GM23338 (cell line): ENCODE measurements around the gene ZBTB44. TPM values are rescaled to one million over a fixed set of nuclear protein-coding genes. Genes with fewer than 3 reads are reported as not detected.
A peak's percentile ranks its signal among the peaks of the same experiment; 100 is the strongest.

ENCODE experiments used
- ATAC-seq: fragments of 200-7000 bp; cut with Tn5 transposase; 3 replicates; pipeline ENCODE4 v1.9.1; 2020
- DNase-seq: peaks from one replicate; pipeline ENCODE4 v3.0.0-alpha.2; 2015; ENCODE audit warnings: low spot score
- H2AFZ ChIP-seq: fragments of 200-600 bp; sonication (generic); 2 replicates; pipeline ENCODE4 v1.8.0; 2016; ENCODE audit warnings: antibody characterized with exemption, mild to moderate bottlenecking, moderate library complexity
- H3F3A ChIP-seq: fragments of 200-600 bp; sonication (generic); replicated peaks from 2 replicates; pipeline ENCODE4 v1.8.0; 2017; ENCODE audit warnings: antibody characterized with exemption, mixed run types, low read depth
- H3K27ac ChIP-seq: fragments of 200-600 bp; sonication (generic); 2 replicates; pipeline ENCODE4 v1.6.1; 2016; ENCODE audit warnings: low read depth
- H3K27me3 ChIP-seq: fragments of 200-600 bp; sonication (generic); 2 replicates; pipeline ENCODE4 v1.8.0; 2016; ENCODE audit warnings: mild to moderate bottlenecking, mixed run types, moderate library complexity; ENCODE audit not compliant: insufficient read depth
- H3K36me3 ChIP-seq: fragments of 200-600 bp; sonication (generic); 2 replicates; pipeline ENCODE4 v1.8.0; 2016; ENCODE audit warnings: mild to moderate bottlenecking; ENCODE audit not compliant: insufficient read depth
- H3K4me1 ChIP-seq: fragments of 200-600 bp; sonication (generic); 2 replicates; pipeline ENCODE4 v1.8.0; 2016; ENCODE audit warnings: mild to moderate bottlenecking, moderate library complexity; ENCODE audit not compliant: insufficient read depth
- H3K4me2 ChIP-seq: fragments of 200-600 bp; sonication (generic); 2 replicates; pipeline ENCODE4 v1.7.1; 2017; ENCODE audit warnings: mixed run types
- H3K4me3 ChIP-seq: fragments of 200-600 bp; sonication (generic); 2 replicates; pipeline ENCODE4 v1.6.1; 2016; ENCODE audit warnings: mixed run types
- H3K79me2 ChIP-seq: fragments of 200-600 bp; sonication (generic); replicated peaks from 2 replicates; pipeline ENCODE4 v1.8.0; 2017; ENCODE audit warnings: mild to moderate bottlenecking; ENCODE audit not compliant: insufficient read depth
- H3K9me2 ChIP-seq: fragments of 200-600 bp; sonication (generic); 2 replicates; pipeline ENCODE4 v1.8.0; 2017; ENCODE audit not compliant: insufficient read depth
- H4K20me1 ChIP-seq: fragments of 200-600 bp; sonication (generic); replicated peaks from 2 replicates; pipeline ENCODE4 v1.8.0; 2017; ENCODE audit warnings: mild to moderate bottlenecking; ENCODE audit not compliant: insufficient read depth
- H3K27ac Mint-ChIP-seq: 2 replicates; pipeline ENCODE4 v1.8.0; 2020; ENCODE audit warnings: inconsistent platforms, mild to moderate bottlenecking, moderate library complexity, mixed read lengths
- H3K27me3 Mint-ChIP-seq: 3 replicates; pipeline ENCODE4 v1.8.0; 2022; ENCODE audit warnings: low read depth, mild to moderate bottlenecking, moderate library complexity, mixed read lengths, inconsistent platforms; ENCODE audit not compliant: insufficient read depth, poor library complexity
- H3K36me3 Mint-ChIP-seq: 3 replicates; pipeline ENCODE4 v1.8.0; 2021; ENCODE audit warnings: low read depth, mild to moderate bottlenecking, inconsistent platforms, moderate library complexity, mixed read lengths
- H3K4me1 Mint-ChIP-seq: 3 replicates; pipeline ENCODE4 v1.8.0; 2020; ENCODE audit warnings: mild to moderate bottlenecking, inconsistent platforms, mixed read lengths
- H3K4me3 Mint-ChIP-seq: 3 replicates; pipeline ENCODE4 v1.8.0; 2021; ENCODE audit warnings: moderate library complexity, mild to moderate bottlenecking, inconsistent platforms, mixed read lengths
- H3K9me3 Mint-ChIP-seq: 3 replicates; pipeline ENCODE4 v1.8.0; 2020; ENCODE audit warnings: moderate library complexity, mild to moderate bottlenecking, inconsistent platforms, mixed read lengths
- CTCF ChIP-seq, 2 experiments: fragments of 200-600 bp in 1 of 2; sonication (generic) in 1 of 2; conservative IDR thresholded peaks; 2 replicates each; pipeline versions ENCODE4 v1.5.1 to v1.6.1; 2016 to 2017; ENCODE audit warnings: antibody characterized with exemption in 2 of 2, low read depth in 2 of 2, mild to moderate bottlenecking in 2 of 2, moderate library complexity in 1 of 2
- ETS1 ChIP-seq: IDR thresholded peaks from 2 replicates; pipeline ENCODE4 v1.6.1; 2016; ENCODE audit warnings: antibody characterized with exemption
- EZH2 ChIP-seq: fragments of 200-600 bp; sonication (generic); IDR thresholded peaks from one replicate; pipeline ENCODE4 v1.8.0; 2017; ENCODE audit warnings: antibody characterized with exemption, mild to moderate bottlenecking, low read depth; ENCODE audit not compliant: unreplicated experiment
- EZH2phosphoT487 ChIP-seq: fragments of 200-600 bp; sonication (generic); IDR thresholded peaks from one replicate; pipeline ENCODE4 v1.8.1; 2018; ENCODE audit warnings: antibody characterized with exemption; ENCODE audit not compliant: unreplicated experiment
- JUNB ChIP-seq: IDR thresholded peaks from one replicate; pipeline ENCODE4 v1.6.1; 2016; ENCODE audit warnings: antibody characterized with exemption; ENCODE audit not compliant: unreplicated experiment
- NANOG ChIP-seq: IDR thresholded peaks from 2 replicates; pipeline ENCODE4 v1.6.1; 2016; ENCODE audit warnings: antibody characterized with exemption, borderline replicate concordance
- POLR2AphosphoS5 ChIP-seq: IDR thresholded peaks from 2 replicates; pipeline ENCODE4 v1.6.1; 2016; ENCODE audit warnings: antibody characterized with exemption, low read depth
- STAT1 ChIP-seq: IDR thresholded peaks from one replicate; pipeline ENCODE4 v1.6.1; 2016; ENCODE audit warnings: antibody characterized with exemption; ENCODE audit not compliant: unreplicated experiment
- ZNF114 ChIP-seq: fragments of 250-450 bp; sonication (Bioruptor Pico); IDR thresholded peaks from 2 replicates; pipeline ENCODE4 v1.5.0; 2020; ENCODE audit warnings: mild to moderate bottlenecking, moderate library complexity
- ZNF331 ChIP-seq: fragments of 250-450 bp; sonication (Bioruptor Pico); IDR thresholded peaks from 2 replicates; pipeline ENCODE4 v1.5.0; 2020; ENCODE audit warnings: low read depth, mild to moderate bottlenecking, moderate library complexity
- ZNF462 ChIP-seq: fragments of 250-450 bp; sonication (Bioruptor Pico); IDR thresholded peaks from 2 replicates; pipeline ENCODE4 v1.5.0; 2020; ENCODE audit warnings: mild to moderate bottlenecking, moderate library complexity
- polyA plus RNA-seq: library from polyadenylated mRNA; unstranded; fragments of >200 nt; fragmentation: Nextera tagmentation; extraction: Ambion mirVana; gene quantifications from 2 replicates; pipeline ENCODE4 v1.2.1, GENCODE V29; 2016
- total RNA-seq: library from RNA; depleted of rRNA; stranded (reverse); fragments of >200 nt; shearing (Covaris generic); gene quantifications from 2 replicates; pipeline ENCODE4 v1.2.3, GENCODE V29; 2014
- TF ChIP-seq, protein P1 (sequence below): IDR thresholded peaks from one replicate; pipeline ENCODE4 v1.6.1; 2018; ENCODE audit warnings: antibody characterized with exemption; ENCODE audit not compliant: unreplicated experiment

Gene ZBTB44
- total and polyA plus RNA-seq, 2 experiments from 2014 or later = 61.2 to 102 TPM

- Histone ChIP-seq H3K27me3 (no peaks in the 10 kb centered on the region), H4K20me1 (no peaks in the 10 kb centered on the region; the same call in none of the 2 replicates), H3K36me3 (no peaks in the 10 kb centered on the region), H3K4me3 (no peak overlapping the region), H3K4me1 (no peaks in the 10 kb centered on the region; the same call in 1 of the 2 replicates), H3F3A (no peaks in the 10 kb centered on the region), H2AFZ (no peak overlapping the region), H3K4me2 (no peak overlapping the region), H3K9me2 (no peaks in the 10 kb centered on the region), H3K27ac (peak overlapping the region; percentile 82), H3K79me2 (peaks cover 37% of the 10 kb centered on the region)
- DNase-seq (no peak), ATAC-seq (no peak)
- Mint-ChIP-seq H3K4me1 (peaks cover 22% of the 10 kb centered on the region), H3K27ac (no peak overlapping the region), H3K36me3 (peaks cover 3% of the 10 kb centered on the region; the same call in 2 of the 3 replicates), H3K27me3 (peaks cover 2% of the 10 kb centered on the region), H3K4me3 (no peak overlapping the region), H3K9me3 (no peaks in the 10 kb centered on the region)
- TF ChIP-seq ETS1 = no peak
- TF ChIP-seq EZH2 = no peak
- no peak for TF ChIP-seq POLR2AphosphoS5
- no peak for TF ChIP-seq ZNF462 (CRISPR knock-in tag)
- TF ChIP-seq, protein P1, sequence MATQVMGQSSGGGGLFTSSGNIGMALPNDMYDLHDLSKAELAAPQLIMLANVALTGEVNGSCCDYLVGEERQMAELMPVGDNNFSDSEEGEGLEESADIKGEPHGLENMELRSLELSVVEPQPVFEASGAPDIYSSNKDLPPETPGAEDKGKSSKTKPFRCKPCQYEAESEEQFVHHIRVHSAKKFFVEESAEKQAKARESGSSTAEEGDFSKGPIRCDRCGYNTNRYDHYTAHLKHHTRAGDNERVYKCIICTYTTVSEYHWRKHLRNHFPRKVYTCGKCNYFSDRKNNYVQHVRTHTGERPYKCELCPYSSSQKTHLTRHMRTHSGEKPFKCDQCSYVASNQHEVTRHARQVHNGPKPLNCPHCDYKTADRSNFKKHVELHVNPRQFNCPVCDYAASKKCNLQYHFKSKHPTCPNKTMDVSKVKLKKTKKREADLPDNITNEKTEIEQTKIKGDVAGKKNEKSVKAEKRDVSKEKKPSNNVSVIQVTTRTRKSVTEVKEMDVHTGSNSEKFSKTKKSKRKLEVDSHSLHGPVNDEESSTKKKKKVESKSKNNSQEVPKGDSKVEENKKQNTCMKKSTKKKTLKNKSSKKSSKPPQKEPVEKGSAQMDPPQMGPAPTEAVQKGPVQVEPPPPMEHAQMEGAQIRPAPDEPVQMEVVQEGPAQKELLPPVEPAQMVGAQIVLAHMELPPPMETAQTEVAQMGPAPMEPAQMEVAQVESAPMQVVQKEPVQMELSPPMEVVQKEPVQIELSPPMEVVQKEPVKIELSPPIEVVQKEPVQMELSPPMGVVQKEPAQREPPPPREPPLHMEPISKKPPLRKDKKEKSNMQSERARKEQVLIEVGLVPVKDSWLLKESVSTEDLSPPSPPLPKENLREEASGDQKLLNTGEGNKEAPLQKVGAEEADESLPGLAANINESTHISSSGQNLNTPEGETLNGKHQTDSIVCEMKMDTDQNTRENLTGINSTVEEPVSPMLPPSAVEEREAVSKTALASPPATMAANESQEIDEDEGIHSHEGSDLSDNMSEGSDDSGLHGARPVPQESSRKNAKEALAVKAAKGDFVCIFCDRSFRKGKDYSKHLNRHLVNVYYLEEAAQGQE = no peak
- no peak for TF ChIP-seq CTCF (conservative IDR thresholded peaks at IDR 0.05; ENCODE audit: low read depth in 2 of 2)
- TF ChIP-seq EZH2phosphoT487 = no peak
- no peak for TF ChIP-seq ZNF114 (CRISPR knock-in tag)
- TF ChIP-seq STAT1 = no peak
- TF ChIP-seq ZNF331 (CRISPR knock-in tag) = no peak
- TF ChIP-seq JUNB = no peak
- no peak for TF ChIP-seq NANOG
These were observed 70.9 kb downstream of the ZBTB44 start for GRCh38 chr11:130243816-130244215.
